Stomach (tissue), 9 donors: ENCODE measurements around the gene NFATC1. TPM values are rescaled to one million over a fixed set of nuclear protein-coding genes. Genes with fewer than 3 reads are reported as not detected.

Experiments used
- DNase-seq, 2 donors: peaks; one replicate each; pipeline versions ENCODE4 v3.0.0 to v3.0.0-alpha.2; 2013 to 2019
- H3K27ac ChIP-seq, 5 donors: fragments of 200-600 bp in 4 of 5; sonication (generic) in 4 of 5; one replicate each; pipeline ENCODE4 v1.5.1; 2013 to 2019; ENCODE audit warnings: mild to moderate bottlenecking in 1 of 5, moderate library complexity in 1 of 5
- H3K27me3 ChIP-seq, 3 donors: fragments of 200-600 bp; sonication (generic); one replicate each; pipeline ENCODE4 v1.5.1; 2017 to 2019; ENCODE audit warnings: mixed run types in 1 of 3
- H3K36me3 ChIP-seq, 4 donors: fragments of 200-600 bp; sonication (generic); 1 replicate in 3 of 4; 2 replicates in 1 of 4; pipeline ENCODE4 v1.5.1; 2016 to 2019
- H3K4me1 ChIP-seq, 4 donors: fragments of 200-600 bp; sonication (generic); one replicate each; pipeline ENCODE4 v1.5.1; 2016 to 2019
- H3K4me3 ChIP-seq, 4 donors: fragments of 200-600 bp; sonication (generic) in 3 of 4; one replicate each; pipeline ENCODE4 v1.5.1; 2016 to 2019; ENCODE audit warnings: mild to moderate bottlenecking in 1 of 4
- H3K9me3 ChIP-seq, 4 donors: fragments of 200-600 bp; sonication (generic); one replicate each; pipeline ENCODE4 v1.5.1; 2016 to 2019
- EP300 ChIP-seq: sonication (generic); formaldehyde crosslinking; IDR thresholded peaks from one replicate; pipeline ENCODE4 v1.6.1; 2017; ENCODE audit warnings: antibody characterized with exemption
- POLR2A ChIP-seq, 4 donors: fragments of 450-650 bp; IDR thresholded peaks; one replicate each; pipeline ENCODE4 v1.6.1; 2016; ENCODE audit warnings: antibody characterized with exemption in 4 of 4, control low read depth in 2 of 4, mild to moderate bottlenecking in 1 of 4, moderate library complexity in 1 of 4
- POLR2AphosphoS5 ChIP-seq, 3 donors: sonication (generic); formaldehyde crosslinking; IDR thresholded peaks; one replicate each; pipeline ENCODE4 v1.6.1; 2016; ENCODE audit warnings: antibody characterized with exemption in 3 of 3
- WGBS, 5 donors: extraction: QIAGEN DNeasy Blood & Tissue Kit in 3 of 5; methylation state at CpG; one replicate each; pipeline versions ENCODE4 v1.1.5 to v1.1.7; 2013 to 2018; 5-methylcytosine and 5-hydroxymethylcytosine counted together
- intact Hi-C: fragments of 100-400 bp; cut with DNase I; formaldehyde crosslinking; loops from one replicate; pipeline ENCODE4 v1.15.1; 2023; ENCODE audit warnings: low total_unique reads
- polyA plus RNA-seq, 3 donors: library from polyadenylated mRNA; stranded (reverse); fragments of 200-250 nt; gene quantifications; one replicate each; pipeline ENCODE4 v1.2.3, GENCODE V29; 2013
- total RNA-seq, 5 donors: library from RNA; depleted of rRNA; stranded (reverse); fragments of >200 nt; gene quantifications; one replicate each; pipeline versions ENCODE4 v1.1.0 to v1.2.3, GENCODE V29; 2014 to 2016
- TF ChIP-seq, protein P1 (sequence below), 7 experiments: fragments of 450-650 bp in 4 of 7; fragments of 200-600 bp in 3 of 7; sonication (generic) in 3 of 7; IDR thresholded peaks; one replicate each; pipeline ENCODE4 v1.5.1; 2016 to 2019; ENCODE audit warnings: antibody characterized with exemption in 7 of 7, control low read depth in 2 of 7, mild to moderate bottlenecking in 1 of 7
- donor health status: healthy with polysubstance abuse.
- donor health status: Bipolar disorder and iron deficiency.
- donor health status: healthy.

NFATC1 gene
- total and polyA plus RNA-seq, 8 donors = 2.6 to 14.0 (median 6.1) TPM

- peaks cover 16 to 54% (median 48%) of the 10 kb centered on the region in 4 donors for H3K36me3 ChIP-seq
- no peaks in the 10 kb centered on the region for H3K9me3 ChIP-seq
- no peaks in the 10 kb centered on the region for H3K27me3 ChIP-seq
- intact Hi-C loops = no loop called here
- H3K27ac ChIP-seq = no peak overlapping the region
- TF ChIP-seq POLR2A (IDR thresholded peaks at IDR 0.05) = no peak
- TF ChIP-seq, protein P1, sequence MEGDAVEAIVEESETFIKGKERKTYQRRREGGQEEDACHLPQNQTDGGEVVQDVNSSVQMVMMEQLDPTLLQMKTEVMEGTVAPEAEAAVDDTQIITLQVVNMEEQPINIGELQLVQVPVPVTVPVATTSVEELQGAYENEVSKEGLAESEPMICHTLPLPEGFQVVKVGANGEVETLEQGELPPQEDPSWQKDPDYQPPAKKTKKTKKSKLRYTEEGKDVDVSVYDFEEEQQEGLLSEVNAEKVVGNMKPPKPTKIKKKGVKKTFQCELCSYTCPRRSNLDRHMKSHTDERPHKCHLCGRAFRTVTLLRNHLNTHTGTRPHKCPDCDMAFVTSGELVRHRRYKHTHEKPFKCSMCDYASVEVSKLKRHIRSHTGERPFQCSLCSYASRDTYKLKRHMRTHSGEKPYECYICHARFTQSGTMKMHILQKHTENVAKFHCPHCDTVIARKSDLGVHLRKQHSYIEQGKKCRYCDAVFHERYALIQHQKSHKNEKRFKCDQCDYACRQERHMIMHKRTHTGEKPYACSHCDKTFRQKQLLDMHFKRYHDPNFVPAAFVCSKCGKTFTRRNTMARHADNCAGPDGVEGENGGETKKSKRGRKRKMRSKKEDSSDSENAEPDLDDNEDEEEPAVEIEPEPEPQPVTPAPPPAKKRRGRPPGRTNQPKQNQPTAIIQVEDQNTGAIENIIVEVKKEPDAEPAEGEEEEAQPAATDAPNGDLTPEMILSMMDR (IDR thresholded peaks at IDR 0.05) = no peak
- TF ChIP-seq EP300 = no peak
- no peak for TF ChIP-seq POLR2AphosphoS5 (IDR thresholded peaks at IDR 0.05)
- no peak for DNase-seq
- WGBS, 5 donors = 95 to 96% (median 96%) methylated on average over 20 to 25 of the region's 25 CpGs
- no peak overlapping the region for H3K4me3 ChIP-seq
- H3K4me1 ChIP-seq = no peaks in the 10 kb centered on the region
Measured at GRCh38 chr18:79448621-79449020, 52.9 kb downstream of the NFATC1 start.

GRCh38 chr18:79449551-79450288 is 54.0 kb downstream of the NFATC1 start:
- no peaks in the 10 kb centered on the region for H3K9me3 ChIP-seq
- no peak for DNase-seq
- no peaks in the 10 kb centered on the region for H3K4me1 ChIP-seq
- intact Hi-C loops = no loop called here
- H3K27ac ChIP-seq = no peak overlapping the region
- H3K4me3 ChIP-seq = no peak overlapping the region
- TF ChIP-seq POLR2AphosphoS5 (IDR thresholded peaks at IDR 0.05) (no peak), EP300 (no peak), POLR2A (IDR thresholded peaks at IDR 0.05) (no peak)
- TF ChIP-seq, protein P1 (IDR thresholded peaks at IDR 0.05) = no peak
- peaks cover 16 to 65% (median 56%) of the 10 kb centered on the region in 4 donors for H3K36me3 ChIP-seq
- WGBS, 5 donors = 88 to 95% (median 91%) methylated on average over 34 to 35 of the region's 35 CpGs
- H3K27me3 ChIP-seq = no peaks in the 10 kb centered on the region

DNA sequence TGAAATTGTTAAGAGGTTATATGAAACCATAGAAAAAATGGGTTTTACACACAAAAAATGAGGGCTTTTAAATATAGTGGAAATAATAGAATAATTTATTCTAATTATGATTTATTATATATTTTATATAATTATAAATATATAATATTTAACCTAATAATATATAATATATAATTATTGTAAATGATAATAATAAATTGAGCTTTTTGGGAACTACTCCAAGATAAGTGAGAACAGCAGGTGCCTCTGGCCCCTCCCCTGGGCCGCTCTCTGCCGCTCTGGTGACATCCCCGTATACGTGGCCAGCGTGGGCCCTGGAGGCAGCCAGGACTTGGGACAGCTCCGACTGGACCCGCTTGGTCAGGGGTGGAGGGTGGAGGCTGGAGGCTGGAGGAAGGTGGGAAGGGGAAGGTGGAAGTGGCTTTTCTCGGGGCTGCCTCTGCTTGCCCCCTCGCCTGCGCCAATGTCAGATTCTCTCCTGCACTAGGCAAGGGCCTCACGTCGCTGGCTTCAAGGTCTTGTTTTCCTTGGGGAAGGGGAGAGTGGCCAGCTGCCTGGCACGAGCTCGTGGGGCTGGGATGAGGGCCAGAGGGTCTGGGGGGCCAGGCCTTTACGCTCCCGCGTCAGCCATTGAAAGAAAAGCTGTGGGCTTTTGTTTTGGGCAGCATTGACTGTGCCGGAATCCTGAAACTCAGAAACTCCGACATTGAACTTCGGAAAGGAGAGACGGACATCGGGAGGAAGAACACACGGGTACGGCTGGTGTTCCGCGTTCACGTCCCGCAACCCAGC is 54.8 kb downstream of the NFATC1 start:
- H3K9me3 ChIP-seq = no peaks in the 10 kb centered on the region
- 91 to 94% (median 92%) methylated on average over 28 of the region's 28 CpGs for WGBS, 5 donors
- intact Hi-C loops = no loop called here
- H3K27me3 ChIP-seq = no peaks in the 10 kb centered on the region
- TF ChIP-seq EP300 = no peak
- TF ChIP-seq, protein P1 (IDR thresholded peaks at IDR 0.05) = no peak
- TF ChIP-seq POLR2AphosphoS5 (IDR thresholded peaks at IDR 0.05) = no peak
- no peak for TF ChIP-seq POLR2A (IDR thresholded peaks at IDR 0.05)
- H3K27ac ChIP-seq = no peak overlapping the region
- H3K4me1 ChIP-seq = no peaks in the 10 kb centered on the region
- peaks cover 16 to 70% (median 63%) of the 10 kb centered on the region in 4 donors for H3K36me3 ChIP-seq
- no peak for DNase-seq
- H3K4me3 ChIP-seq = no peak overlapping the region

GRCh38 chr18:79451237-79452125 is 55.8 kb downstream of the NFATC1 start:
- H3K27me3 ChIP-seq = no peaks in the 10 kb centered on the region
- H3K27ac ChIP-seq = no peak overlapping the region
- no peak for TF ChIP-seq POLR2A (IDR thresholded peaks at IDR 0.05)
- TF ChIP-seq POLR2AphosphoS5 (IDR thresholded peaks at IDR 0.05) = no peak
- TF ChIP-seq, protein P1 (IDR thresholded peaks at IDR 0.05) = no peak
- TF ChIP-seq EP300 = no peak
- H3K4me3 ChIP-seq = no peak overlapping the region
- DNase-seq = no peak
- no peaks in the 10 kb centered on the region for H3K9me3 ChIP-seq
- intact Hi-C loops = no loop called here
- H3K36me3 ChIP-seq = peaks cover 16 to 80% (median 68%) of the 10 kb centered on the region in 4 donors
- no peaks in the 10 kb centered on the region for H3K4me1 ChIP-seq
- 89 to 94% (median 92%) methylated on average over 34 to 45 of the region's 45 CpGs for WGBS, 5 donors
